HL-60/S4 treated with phorbol 12-myristate 13-acetate at 8.2 ng/mL for 4 days and 3 days (cell line): ENCODE data around the gene FAM184B.

Experiments
- in situ Hi-C: fragments of 300-500 bp; cut with MboI; formaldehyde crosslinking; loops from 2 replicates; pipeline ENCODE4 v1.15.0; 2022; ENCODE audit warnings: low sequenced_read_pairs

The FAM184B gene

GRCh38 chr4:17780501-17781299, 721 bp downstream of the FAM184B start:
- in situ Hi-C loops, result no loop called here

GRCh38 chr4:17778431-17778830, 3.0 kb downstream of the FAM184B start:
- in situ Hi-C loops, result no loop called here

GRCh38 chr4:17773135-17773698, 8.2 kb downstream of the FAM184B start:
- in situ Hi-C loops, result no loop called here

- in situ Hi-C loops, result no loop called here
Measured at GRCh38 chr4:17771284-17771908, 10.0 kb downstream of the FAM184B start.

GRCh38 chr4:17770845-17771244, 10.6 kb downstream of the FAM184B start:
- in situ Hi-C loops, result no loop called here

GRCh38 chr4:17769406-17770174, 11.8 kb downstream of the FAM184B start:
- in situ Hi-C loops, result no loop called here

GRCh38 chr4:17766826-17767458, 14.5 kb downstream of the FAM184B start:
- in situ Hi-C loops, result no loop called here

- in situ Hi-C loops, result no loop called here
Measured at GRCh38 chr4:17765514-17766286, 15.7 kb downstream of the FAM184B start.

- in situ Hi-C loops, result no loop called here
Measured at GRCh38 chr4:17763931-17764330, 17.5 kb downstream of the FAM184B start.

- in situ Hi-C loops, result no loop called here
Measured at GRCh38 chr4:17763416-17763815, 18.0 kb downstream of the FAM184B start.

- in situ Hi-C loops, result no loop called here
Measured at GRCh38 chr4:17762726-17763125, 18.7 kb downstream of the FAM184B start.

- in situ Hi-C loops, result no loop called here
Measured at GRCh38 chr4:17761062-17761461, 20.4 kb downstream of the FAM184B start.

GRCh38 chr4:17760626-17761025, 20.8 kb downstream of the FAM184B start:
- in situ Hi-C loops, result no loop called here

- in situ Hi-C loops, result no loop called here
Measured at GRCh38 chr4:17758485-17758884, 22.9 kb downstream of the FAM184B start.

- in situ Hi-C loops, result no loop called here
Measured at GRCh38 chr4:17757621-17758020, 23.8 kb downstream of the FAM184B start.

- in situ Hi-C loops, result no loop called here
Measured at GRCh38 chr4:17753646-17754045, 27.8 kb downstream of the FAM184B start.

GRCh38 chr4:17740702-17741101, 40.7 kb downstream of the FAM184B start:
- in situ Hi-C loops, result no loop called here

GRCh38 chr4:17736484-17736883, 44.9 kb downstream of the FAM184B start:
- in situ Hi-C loops, result no loop called here

- in situ Hi-C loops, result no loop called here
Measured at GRCh38 chr4:17726911-17727310, 54.5 kb downstream of the FAM184B start.

GRCh38 chr4:17723648-17724047, 57.8 kb downstream of the FAM184B start:
- in situ Hi-C loops, result no loop called here
